Adrenal gland (tissue), 12 donors: ENCODE measurements around the gene COG1. TPM values are rescaled to one million over a fixed set of nuclear protein-coding genes. Genes with fewer than 3 reads are reported as not detected.

Experiments used
- DNase-seq, 7 donors: peaks; one replicate each; pipeline ENCODE4 v3.0.0-alpha.2; 2019 to 2020
- H3K27ac ChIP-seq, 5 donors: fragments of 200-600 bp; sonication (generic) in 4 of 5; 1 replicate in 3 of 5; 2 replicates in 2 of 5; pipeline versions ENCODE4 v1.5.1 to v1.8.0; 2016 to 2020; ENCODE audit warnings: mild to moderate bottlenecking in 1 of 5
- H3K27me3 ChIP-seq: fragments of 200-600 bp; 2 replicates; pipeline ENCODE4 v1.8.0; 2021
- H3K36me3 ChIP-seq, 2 donors: fragments of 200-600 bp; replicated peaks in 1 of 2; 1 replicate in 1 of 2; 2 replicates in 1 of 2; pipeline versions ENCODE4 v1.5.1 to v1.8.0; 2018 to 2022
- H3K4me1 ChIP-seq, 2 donors: fragments of 200-600 bp; replicated peaks in 1 of 2; 1 replicate in 1 of 2; 2 replicates in 1 of 2; pipeline versions ENCODE4 v1.5.1 to v1.8.0; 2018 to 2021
- H3K4me3 ChIP-seq, 4 donors: fragments of 200-600 bp; sonication (generic) in 3 of 4; one replicate each; pipeline ENCODE4 v1.5.1; 2016 to 2018
- H3K9me3 ChIP-seq, 3 donors: fragments of 200-600 bp; sonication (generic) in 1 of 3; replicated peaks in 1 of 3; 1 replicate in 2 of 3; 2 replicates in 1 of 3; pipeline versions ENCODE4 v1.5.1 to v1.8.0; 2016 to 2021
- POLR2A ChIP-seq, 2 donors: fragments of 450-650 bp; IDR thresholded peaks; one replicate each; pipeline ENCODE4 v1.6.1; 2017; ENCODE audit warnings: antibody characterized with exemption in 2 of 2, mild to moderate bottlenecking in 2 of 2, moderate library complexity in 1 of 2
- WGBS, 4 donors: extraction: QIAGEN DNeasy Blood & Tissue Kit in 2 of 4; methylation state at CpG; one replicate each; pipeline versions ENCODE4 v1.1.5 to v1.1.7; 2013 to 2017; 5-methylcytosine and 5-hydroxymethylcytosine counted together
- intact Hi-C, 2 donors: fragments of 100-400 bp; cut with DNase I; formaldehyde crosslinking; loops; one replicate each; pipeline versions ENCODE4 v1.14.1 to v1.15.0; 2022 to 2023
- polyA plus RNA-seq, 3 donors: library from polyadenylated mRNA; stranded (reverse); fragments of 200-250 nt in 2 of 3; fragments of 350-450 nt in 1 of 3; fragmentation: Illumina TruSeq in 1 of 3; extraction: RNeasy Lipid Tissue Mini Kit (QIAGEN cat#74804) in 1 of 3; gene quantifications; one replicate each; pipeline ENCODE4 v1.2.3, GENCODE V29; 2013 to 2014
- total RNA-seq, 9 donors: library from RNA; depleted of rRNA in 4 of 9; stranded (reverse); fragments of >200 nt in 4 of 9; fragments of 120-200 nt in 1 of 9; fragmentation: NEBNext Ultra II Directional in 1 of 9; extraction: Animal tissue kit (Norgen Biotek cat#: 25700) in 1 of 9; gene quantifications; one replicate each; pipeline versions ENCODE4 v1.1.0 to v1.2.4, GENCODE V29; 2013 to 2023
- TF ChIP-seq, protein P1 (sequence below), 6 experiments: fragments of 450-650 bp in 4 of 6; fragments of 200-600 bp in 2 of 6; sonication (generic) in 1 of 6; IDR thresholded peaks; 1 replicate in 5 of 6; 2 replicates in 1 of 6; pipeline versions ENCODE4 v1.5.1 to v1.8.0; 2016 to 2021; ENCODE audit warnings: antibody characterized with exemption in 6 of 6, mild to moderate bottlenecking in 2 of 6, moderate library complexity in 1 of 6
- donor health status: healthy with polysubstance abuse.
- donor health status: Bipolar disorder and iron deficiency.
- donor health status: DM: yes; HTN: yes; CAD: no.
- donor health status: DM: no; HTN: no; CAD: no.
- donor health status: DM: no; HTN: no; CAD: no.
- donor health status: DM: yes; HTN: yes; CAD: no.

Gene COG1
- total and polyA plus RNA-seq, 12 donors: 23.6 to 63.2 (median 52.9) TPM

DNA sequence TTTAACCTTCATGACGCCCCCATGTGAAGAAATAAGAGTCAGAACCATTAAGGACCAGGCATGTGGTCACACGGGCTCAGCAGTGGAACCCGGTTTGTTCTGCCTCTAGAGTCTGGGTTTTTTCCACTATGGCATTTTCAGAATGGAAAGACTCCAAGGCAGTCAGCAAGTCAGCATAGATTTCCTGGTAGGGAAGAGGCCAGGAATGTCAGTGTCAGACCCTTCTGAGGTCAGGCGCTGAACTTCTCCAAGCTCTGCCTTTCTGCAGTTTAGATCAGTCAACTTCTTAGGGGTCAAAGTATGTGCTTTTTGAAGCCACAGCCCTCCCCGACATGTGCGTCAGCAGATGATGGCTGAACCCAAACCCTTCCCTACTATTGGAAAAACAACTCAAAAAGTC is 24.2 kb upstream of the COG1 start:
- H3K36me3 ChIP-seq: no peaks in the 10 kb centered on the region
- TF ChIP-seq, protein P1, sequence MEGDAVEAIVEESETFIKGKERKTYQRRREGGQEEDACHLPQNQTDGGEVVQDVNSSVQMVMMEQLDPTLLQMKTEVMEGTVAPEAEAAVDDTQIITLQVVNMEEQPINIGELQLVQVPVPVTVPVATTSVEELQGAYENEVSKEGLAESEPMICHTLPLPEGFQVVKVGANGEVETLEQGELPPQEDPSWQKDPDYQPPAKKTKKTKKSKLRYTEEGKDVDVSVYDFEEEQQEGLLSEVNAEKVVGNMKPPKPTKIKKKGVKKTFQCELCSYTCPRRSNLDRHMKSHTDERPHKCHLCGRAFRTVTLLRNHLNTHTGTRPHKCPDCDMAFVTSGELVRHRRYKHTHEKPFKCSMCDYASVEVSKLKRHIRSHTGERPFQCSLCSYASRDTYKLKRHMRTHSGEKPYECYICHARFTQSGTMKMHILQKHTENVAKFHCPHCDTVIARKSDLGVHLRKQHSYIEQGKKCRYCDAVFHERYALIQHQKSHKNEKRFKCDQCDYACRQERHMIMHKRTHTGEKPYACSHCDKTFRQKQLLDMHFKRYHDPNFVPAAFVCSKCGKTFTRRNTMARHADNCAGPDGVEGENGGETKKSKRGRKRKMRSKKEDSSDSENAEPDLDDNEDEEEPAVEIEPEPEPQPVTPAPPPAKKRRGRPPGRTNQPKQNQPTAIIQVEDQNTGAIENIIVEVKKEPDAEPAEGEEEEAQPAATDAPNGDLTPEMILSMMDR (IDR thresholded peaks at IDR 0.05): no peak
- no peak for TF ChIP-seq POLR2A (IDR thresholded peaks at IDR 0.05)
- DNase-seq: peak in 5 of 7 donors; percentile 32 to 71 (median 37)
- H3K9me3 ChIP-seq: no peaks in the 10 kb centered on the region
- intact Hi-C loops: no loop called here
- H3K4me1 ChIP-seq: no peaks in the 10 kb centered on the region
- H3K4me3 ChIP-seq: no peak overlapping the region
- peak overlapping the region in 1 of 5 donors; percentile 83 for H3K27ac ChIP-seq
- H3K27me3 ChIP-seq: peaks cover 13% of the 10 kb centered on the region
- WGBS, 4 donors: 69 to 78% (median 76%) methylated on average over 6 of the region's 6 CpGs

DNA sequence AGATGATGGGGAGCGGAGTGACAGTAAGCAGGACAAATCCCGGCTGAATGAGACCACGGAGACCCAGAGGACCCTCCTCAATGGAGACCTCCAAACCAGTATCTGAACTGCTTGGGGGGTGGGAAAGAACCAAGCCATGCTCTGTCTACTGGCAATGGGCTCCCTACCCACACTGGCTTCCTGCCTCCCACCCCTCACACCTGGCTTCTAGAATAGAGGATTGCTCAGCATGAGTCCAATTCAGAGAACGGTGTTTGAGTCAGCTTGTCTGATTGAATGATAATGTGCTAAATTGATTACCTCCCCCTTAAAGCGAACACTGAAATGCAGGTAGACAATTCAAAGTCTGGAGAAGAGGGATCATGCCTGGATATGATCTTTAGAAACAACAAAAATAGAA is 22.5 kb upstream of the COG1 start:
- Histone ChIP-seq H3K36me3 (no peaks in the 10 kb centered on the region), H3K4me1 (no peaks in the 10 kb centered on the region), H3K27ac (peak overlapping the region in 1 of 5 donors; percentile 83), H3K9me3 (no peaks in the 10 kb centered on the region), H3K27me3 (peaks cover 12% of the 10 kb centered on the region), H3K4me3 (no peak overlapping the region)
- TF ChIP-seq, protein P1 (IDR thresholded peaks at IDR 0.05): no peak
- no peak for TF ChIP-seq POLR2A (IDR thresholded peaks at IDR 0.05)
- intact Hi-C loops: no loop called here
- 79 to 94% (median 88%) methylated on average over 5 of the region's 5 CpGs for WGBS, 4 donors
- DNase-seq: no peak

DNA sequence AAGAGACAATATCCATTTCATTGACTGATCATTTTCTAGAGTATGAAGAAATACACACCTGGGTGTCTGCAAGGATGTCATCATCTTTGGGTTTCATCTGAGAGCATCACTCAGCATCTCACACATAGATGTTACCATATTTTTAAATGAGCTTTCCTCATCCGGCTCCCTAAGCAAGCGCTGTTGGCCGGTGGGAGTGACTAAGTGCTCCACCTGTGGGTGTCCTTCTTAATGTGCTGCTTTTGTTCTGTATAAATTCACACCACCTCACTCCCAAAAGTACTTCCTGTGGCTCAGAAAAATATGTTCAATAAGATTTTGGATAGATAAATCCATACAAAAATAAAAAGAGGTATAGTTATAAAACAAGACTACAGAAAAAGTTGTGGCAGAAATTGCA is 20.6 kb upstream of the COG1 start:
- Histone ChIP-seq H3K4me1 (no peaks in the 10 kb centered on the region), H3K9me3 (no peaks in the 10 kb centered on the region), H3K4me3 (no peak overlapping the region), H3K27me3 (no peaks in the 10 kb centered on the region), H3K36me3 (no peaks in the 10 kb centered on the region), H3K27ac (no peak overlapping the region)
- intact Hi-C loops: no loop called here
- no peak for DNase-seq
- no peak for TF ChIP-seq POLR2A (IDR thresholded peaks at IDR 0.05)
- TF ChIP-seq, protein P1 (IDR thresholded peaks at IDR 0.05): no peak
- WGBS, 4 donors: 84 to 97% (median 89%) methylated on average over 3 of the region's 3 CpGs

DNA sequence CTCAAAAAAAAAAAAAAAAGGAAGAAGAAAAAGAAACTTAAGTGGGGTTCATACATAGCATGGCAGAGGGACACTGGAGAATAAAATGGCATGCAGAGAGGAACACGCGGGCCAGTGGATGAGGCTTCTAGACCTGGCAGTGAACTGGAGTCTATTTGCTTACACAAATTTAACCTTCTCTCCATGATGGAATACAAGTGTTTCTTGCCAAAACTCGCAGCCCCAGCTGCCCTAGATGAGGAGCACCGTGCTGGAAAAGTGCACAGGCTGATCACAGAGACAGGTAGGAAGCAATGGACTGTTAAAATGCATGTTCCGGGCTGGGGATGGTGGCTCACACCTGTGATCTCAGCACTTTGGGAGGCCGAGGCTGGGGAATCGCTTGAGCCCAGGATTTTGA is 18.7 kb upstream of the COG1 start:
- WGBS, 4 donors: 87 to 95% (median 90%) methylated on average over 7 of the region's 7 CpGs
- H3K27ac ChIP-seq: no peak overlapping the region
- H3K27me3 ChIP-seq: no peaks in the 10 kb centered on the region
- intact Hi-C loops: no loop called here
- no peaks in the 10 kb centered on the region for H3K36me3 ChIP-seq
- H3K4me3 ChIP-seq: no peak overlapping the region
- H3K4me1 ChIP-seq: no peaks in the 10 kb centered on the region
- no peaks in the 10 kb centered on the region for H3K9me3 ChIP-seq
- DNase-seq: no peak
- TF ChIP-seq POLR2A (IDR thresholded peaks at IDR 0.05): no peak
- TF ChIP-seq, protein P1 (IDR thresholded peaks at IDR 0.05): no peak
